Putamen (tissue), 1 donor: ENCODE results near the gene VAV1.
"Not testable (repeated sequence)": the region's sequence is repeated elsewhere in the genome, so short reads cannot be mapped to it uniquely, and the experiment has no call there.

Experiments used
- DNase-seq: peaks from one replicate; pipeline ENCODE4 v3.0.0-alpha.2; 2016; ENCODE audit warnings: low spot score

Gene VAV1

GRCh38 chr19:6819323-6819722 lies 46.8 kb downstream of the VAV1 start:
- DNase-seq, result no peak

DNA sequence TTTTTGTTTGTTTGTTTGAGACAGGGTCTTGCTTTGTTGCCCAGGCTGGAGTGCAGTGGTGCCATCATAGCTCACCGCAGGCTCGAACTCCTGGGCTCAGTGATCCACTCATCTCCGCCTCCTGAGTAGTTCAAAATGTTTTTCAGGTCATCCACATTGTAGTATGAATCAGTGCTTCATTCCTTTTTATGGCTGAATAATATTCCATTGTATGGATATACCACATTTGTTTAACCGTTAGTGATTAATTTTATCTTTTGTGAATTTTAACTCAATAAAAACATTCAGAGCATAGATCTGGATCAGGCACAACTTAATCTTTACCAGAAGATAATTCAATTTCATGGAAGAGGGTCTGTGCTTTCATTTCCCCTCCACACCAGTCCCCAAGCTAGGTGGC lies 47.7 kb downstream of the VAV1 start:
- no peak for DNase-seq

GRCh38 chr19:6821639-6822310 lies 49.3 kb downstream of the VAV1 start:
- DNase-seq, result no peak

DNA sequence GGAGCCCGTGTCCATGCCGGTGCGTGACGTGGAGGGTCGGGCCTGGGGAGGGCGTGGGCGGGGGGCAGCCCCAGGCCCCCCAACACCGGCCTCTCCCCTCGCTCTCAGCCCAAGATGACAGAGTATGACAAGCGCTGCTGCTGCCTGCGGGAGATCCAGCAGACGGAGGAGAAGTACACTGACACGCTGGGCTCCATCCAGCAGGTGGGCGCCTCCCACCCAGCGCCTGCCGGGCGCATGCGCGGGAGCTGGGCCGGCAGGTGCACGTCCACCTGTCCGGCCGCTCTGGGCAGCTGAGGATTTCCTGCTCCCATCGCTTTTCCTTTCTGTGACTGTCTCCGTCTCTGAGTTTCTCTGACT lies 49.8 kb downstream of the VAV1 start:
- no peak for DNase-seq

- no peak for DNase-seq
These were observed 52.7 kb downstream of the VAV1 start for GRCh38 chr19:6825076-6825774.

- no peak for DNase-seq
These were observed 53.9 kb downstream of the VAV1 start for GRCh38 chr19:6826281-6826920.

GRCh38 chr19:6828306-6828697 lies 55.8 kb downstream of the VAV1 start:
- DNase-seq, result no peak

- DNase-seq, result no peak
These were observed 56.5 kb downstream of the VAV1 start for GRCh38 chr19:6828698-6829633.

DNA sequence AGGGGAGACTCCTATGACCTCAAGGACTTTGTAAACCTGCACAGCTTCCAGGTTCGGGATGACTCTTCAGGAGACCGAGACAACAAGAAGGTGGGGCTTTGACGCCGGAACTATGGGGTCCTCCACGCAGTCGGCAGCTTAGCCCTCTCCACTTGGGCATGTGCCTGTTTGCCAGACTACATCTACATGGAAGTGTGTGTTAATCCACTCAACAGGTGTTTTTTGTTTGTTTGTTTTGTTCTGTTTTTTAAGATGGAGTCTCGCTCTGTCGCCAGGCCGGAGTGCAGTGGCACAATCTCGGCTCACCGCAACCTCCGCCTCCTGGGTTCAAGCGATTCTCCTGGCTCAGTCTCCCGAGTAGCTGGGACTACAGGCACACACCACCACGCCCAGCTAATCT lies 57.3 kb downstream of the VAV1 start:
- not testable (repeated sequence) for DNase-seq

- DNase-seq, result not testable (repeated sequence)
These were observed 58.6 kb downstream of the VAV1 start for GRCh38 chr19:6831084-6831483.

- no peak for DNase-seq
These were observed 59.9 kb downstream of the VAV1 start for GRCh38 chr19:6832412-6832811.

DNA sequence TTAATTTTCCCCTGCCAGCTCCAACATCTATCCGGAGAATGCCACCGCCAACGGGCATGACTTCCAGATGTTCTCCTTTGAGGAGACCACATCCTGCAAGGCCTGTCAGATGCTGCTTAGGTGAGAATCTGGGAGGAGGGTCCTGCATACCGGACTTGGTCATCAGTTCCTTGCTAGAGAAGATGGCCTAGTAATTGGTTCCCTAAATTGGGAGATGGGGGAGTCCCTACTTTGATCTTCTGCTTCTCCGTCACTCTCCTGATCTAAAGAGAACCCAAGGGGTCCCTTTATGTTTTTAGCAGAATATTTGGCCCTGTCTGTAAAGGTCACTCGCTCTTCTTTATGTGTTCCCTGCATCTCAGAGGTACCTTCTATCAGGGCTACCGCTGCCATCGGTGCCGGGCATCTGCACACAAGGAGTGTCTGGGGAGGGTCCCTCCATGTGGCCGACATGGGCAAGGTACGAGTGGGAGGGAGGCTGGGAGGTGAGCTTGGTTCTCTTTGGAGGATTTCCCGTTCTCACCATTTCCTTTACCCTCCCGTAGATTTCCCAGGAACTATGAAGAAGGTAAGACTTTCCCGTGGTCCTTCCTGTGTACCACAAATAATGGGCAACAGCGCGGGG lies 60.8 kb downstream of the VAV1 start:
- DNase-seq, result no peak

- DNase-seq, result no peak
These were observed 61.9 kb downstream of the VAV1 start for GRCh38 chr19:6834433-6834832.

- DNase-seq, result no peak
These were observed 63.0 kb downstream of the VAV1 start for GRCh38 chr19:6835501-6835900.

- DNase-seq, result no peak
These were observed 65.0 kb downstream of the VAV1 start for GRCh38 chr19:6837525-6837924.

DNA sequence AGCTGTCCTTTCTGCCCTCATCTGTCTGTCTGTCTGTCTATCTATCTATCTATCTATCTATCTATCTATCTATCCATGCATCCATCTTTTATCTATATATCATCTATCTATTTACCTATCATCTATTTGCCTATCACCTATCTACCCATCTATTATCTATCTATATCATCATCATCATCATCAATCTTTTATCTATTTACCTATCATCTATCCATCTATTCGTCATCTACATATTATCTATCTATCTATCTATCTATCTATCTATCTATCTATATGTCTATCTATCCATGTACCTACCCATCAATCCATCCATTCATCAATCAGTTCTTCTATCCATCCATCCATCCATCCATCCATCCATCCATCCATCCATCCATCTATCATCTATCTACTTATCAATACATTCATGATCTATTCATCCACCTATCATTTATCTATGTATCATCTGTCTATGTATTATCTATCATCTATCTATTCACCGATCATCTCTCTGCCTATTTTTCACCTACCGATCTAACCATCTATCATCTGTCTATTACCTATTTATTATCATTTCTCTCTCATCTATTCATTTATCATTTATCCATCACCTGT lies 65.7 kb downstream of the VAV1 start:
- no peak for DNase-seq

DNA sequence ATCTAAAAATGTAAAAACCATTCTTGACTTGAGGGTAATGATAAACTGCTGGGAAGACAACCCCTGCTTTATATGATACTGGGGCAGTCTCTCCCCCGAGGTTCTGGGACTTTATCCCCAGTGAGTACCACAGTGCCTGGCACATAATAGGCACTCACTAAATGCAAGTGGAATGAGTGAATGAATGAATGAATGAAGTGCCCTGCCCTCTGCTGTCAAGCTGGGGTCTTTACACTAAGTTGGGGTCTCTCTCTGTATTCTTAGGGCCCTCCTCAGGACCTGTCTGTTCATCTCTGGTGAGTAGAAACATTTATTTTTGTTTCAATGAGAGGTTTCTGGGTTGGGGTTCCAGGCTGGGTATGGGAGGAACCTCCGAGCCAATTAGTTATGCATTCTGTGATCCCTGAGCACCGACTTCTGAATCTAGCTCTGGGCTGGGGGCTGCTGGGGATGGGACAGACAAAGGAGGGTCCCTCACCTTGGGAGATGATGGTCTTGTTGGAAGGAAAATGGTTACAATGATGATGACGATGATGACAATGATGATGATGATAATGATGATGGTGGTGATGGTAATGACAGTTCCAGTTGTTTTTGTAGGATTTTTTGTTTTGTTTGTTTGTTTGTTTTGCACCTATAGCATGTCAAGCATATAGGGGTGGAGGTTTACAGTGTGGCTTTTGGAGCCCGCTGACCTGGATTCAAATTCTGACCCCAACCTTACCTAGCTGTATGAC lies 70.5 kb downstream of the VAV1 start:
- DNase-seq, result no peak

DNA sequence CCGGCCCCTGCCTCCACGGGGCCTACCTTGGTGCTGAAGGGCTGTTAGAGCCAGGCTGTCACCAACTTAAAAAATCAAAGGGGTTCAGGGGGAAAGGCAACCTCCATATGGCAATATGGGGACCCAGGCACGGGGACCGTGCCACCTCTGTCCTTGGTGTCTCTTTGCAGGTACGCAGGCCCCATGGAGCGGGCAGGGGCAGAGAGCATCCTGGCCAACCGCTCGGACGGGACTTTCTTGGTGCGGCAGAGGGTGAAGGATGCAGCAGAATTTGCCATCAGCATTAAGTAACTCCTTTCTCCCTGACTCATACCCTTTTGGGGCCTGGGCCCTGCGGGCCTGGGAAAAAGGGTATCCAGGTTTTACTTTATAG lies 75.3 kb downstream of the VAV1 start:
- no peak for DNase-seq

DNA sequence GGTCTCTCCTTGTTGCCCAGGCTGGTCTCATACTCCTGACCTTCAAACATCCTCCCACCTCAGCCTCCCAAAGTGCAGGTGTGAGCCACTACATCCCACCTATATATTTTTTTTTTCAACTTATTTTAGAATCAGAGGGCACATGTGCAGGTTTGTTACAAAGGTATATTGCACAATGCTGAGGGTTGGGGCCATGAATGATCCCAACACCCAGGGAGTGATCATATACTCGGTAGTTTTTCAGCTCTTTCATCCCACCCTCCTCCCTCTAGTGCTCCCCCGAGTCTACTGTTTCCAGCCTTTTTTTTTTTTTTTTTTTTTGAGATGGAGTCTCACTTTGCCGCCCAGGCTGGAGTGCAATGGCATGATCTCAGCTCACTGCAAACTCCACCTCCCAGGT lies 76.5 kb downstream of the VAV1 start:
- DNase-seq, result no peak

DNA sequence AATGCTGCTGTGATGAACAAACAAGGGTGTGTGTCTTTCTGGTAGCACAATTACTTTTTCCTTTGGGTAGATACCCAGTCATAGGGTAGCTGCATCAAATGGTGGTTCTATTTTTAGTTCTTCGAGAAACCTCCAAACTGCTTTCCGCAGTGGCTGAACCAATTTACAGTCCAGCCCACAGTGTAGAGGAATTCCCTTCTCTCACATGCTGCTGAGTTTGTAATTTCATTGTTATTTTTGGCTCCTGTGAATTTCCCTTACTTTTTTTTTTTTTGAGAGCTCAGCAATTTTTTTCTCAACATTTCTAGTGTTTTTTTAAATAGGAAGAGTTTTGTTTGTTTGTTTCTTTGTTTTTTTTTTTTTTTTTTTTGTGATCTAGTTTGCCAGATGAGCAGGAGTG lies 77.4 kb downstream of the VAV1 start:
- no peak for DNase-seq

DNA sequence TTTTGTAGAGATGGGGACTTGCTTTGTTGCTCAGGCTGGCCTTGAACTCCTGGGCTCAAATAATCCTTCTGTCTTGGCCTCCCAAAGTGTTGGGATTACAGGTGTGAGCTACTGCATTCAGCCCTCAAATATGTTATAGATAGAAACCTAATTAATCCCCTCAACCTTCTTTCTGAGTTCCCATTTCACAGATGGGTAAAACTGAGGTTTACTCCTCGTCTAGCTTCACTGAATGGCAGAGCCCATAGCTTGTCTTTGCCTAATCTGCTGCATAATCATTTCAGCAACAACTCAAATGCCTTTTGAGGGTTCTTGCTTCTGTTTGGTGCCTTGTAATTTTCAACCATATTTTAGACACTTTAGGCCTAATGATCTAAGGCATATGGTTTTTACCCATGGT lies 78.9 kb downstream of the VAV1 start:
- DNase-seq, result no peak
